HCT116 (cell line): ENCODE measurements around the gene ANKRD37. TPM values are rescaled to one million over a fixed set of nuclear protein-coding genes. Genes with fewer than 3 reads are reported as not detected.

ENCODE experiments used
- ATAC-seq: fragments of 200-7000 bp; cut with Tn5 transposase; 2 replicates; pipeline ENCODE4 v1.9.1; 2020; ENCODE audit warnings: mild to moderate bottlenecking, moderate library complexity
- BruUV-seq: library from RNA; stranded (reverse); fragments of 400-500 nt; replicated peaks from 2 replicates; lab custom pipeline; 2021; lab: Mats Ljungman, UMichigan
- CTCF ChIA-PET: fragments of 300-600 bp; sonication (Branson Sonifier 250); formaldehyde crosslinking; loops from one replicate; lab custom pipeline; 2021; ENCODE audit warnings: antibody characterized with exemption; lab: Charles Lee
- POLR2A ChIA-PET: fragments of 300-600, 350-600 bp; sonication (Branson Sonifier 250); formaldehyde crosslinking; loops from one replicate; lab custom pipeline; 2021; ENCODE audit warnings: antibody characterized with exemption; lab: Charles Lee
- RAD21 ChIA-PET, 2 experiments: fragments of 300-600 bp; sonication (Branson Sonifier 250); formaldehyde crosslinking; loops; one replicate each; lab custom pipeline; 2023; ENCODE audit warnings: low total read pairs in 2 of 2; ENCODE audit not compliant: uncharacterized antibody in 2 of 2, unreplicated experiment in 2 of 2, low non-redundant PET in 1 of 2; lab: Charles Lee
- DNase-seq: peaks from one replicate; pipeline ENCODE4 v3.0.0-alpha.2; 2010; ENCODE audit warnings: low read depth, low spot score
- H2AFZ ChIP-seq: fragments of 200-600 bp; shearing (Covaris generic), sonication (generic); 2 replicates; pipeline ENCODE4 v1.6.1; 2017; ENCODE audit warnings: low read depth, mixed run types, mixed read lengths, antibody characterized with exemption, low read length; ENCODE audit not compliant: poor library complexity, severe bottlenecking
- H3K27ac ChIP-seq: 2 replicates; pipeline ENCODE4 v1.5.1; 2012; ENCODE audit warnings: low read depth, low read length
- H3K27me3 ChIP-seq: fragments of 200-600 bp; sonication (generic); 2 replicates; pipeline ENCODE4 v1.6.1; 2016; ENCODE audit warnings: mixed run types, low read length, mixed read lengths; ENCODE audit not compliant: insufficient read depth
- H3K36me3 ChIP-seq, 2 experiments: fragments of 200-500 bp in 1 of 2; fragments of 200-600 bp in 1 of 2; sonication (Bioruptor generic) in 1 of 2; sonication (generic) in 1 of 2; 2 replicates each; pipeline versions ENCODE4 v1.5.1 to v1.6.1; 2014 to 2016; ENCODE audit warnings: low read length in 2 of 2, inconsistent platforms in 1 of 2, mixed read lengths in 1 of 2, mixed run types in 1 of 2; ENCODE audit not compliant: insufficient read depth in 2 of 2, control insufficient read depth in 1 of 2
- H3K4me1 ChIP-seq, 2 experiments: fragments of 200-600 bp in 1 of 2; sonication (generic) in 1 of 2; 2 replicates each; pipeline versions ENCODE4 v1.5.1 to v1.6.1; 2012 to 2017; ENCODE audit warnings: low read length in 2 of 2, inconsistent platforms in 1 of 2, mild to moderate bottlenecking in 1 of 2, mixed read lengths in 1 of 2, mixed run types in 1 of 2, moderate library complexity in 1 of 2; ENCODE audit not compliant: insufficient read depth in 2 of 2, control insufficient read depth in 1 of 2
- H3K4me2 ChIP-seq: fragments of 200-600 bp; sonication (generic); 2 replicates; pipeline ENCODE4 v1.6.1; 2017; ENCODE audit warnings: mixed run types, low read length, mixed read lengths
- H3K4me3 ChIP-seq, 2 experiments: fragments of 200-600 bp in 1 of 2; sonication (generic) in 1 of 2; replicated peaks in 1 of 2; 2 replicates each; pipeline ENCODE4 v1.5.1; 2011 to 2016; ENCODE audit warnings: low read length in 2 of 2, control low read depth in 1 of 2, low read depth in 1 of 2, mild to moderate bottlenecking in 1 of 2, mixed read lengths in 1 of 2, mixed run types in 1 of 2
- H3K79me2 ChIP-seq: fragments of 200-600 bp; sonication (generic); 2 replicates; pipeline ENCODE4 v1.6.1; 2017; ENCODE audit warnings: mild to moderate bottlenecking, mixed run types, low read length, moderate library complexity, mixed read lengths; ENCODE audit not compliant: insufficient read depth
- H3K9ac ChIP-seq: fragments of 200-600 bp; sonication (generic); 2 replicates; pipeline ENCODE4 v1.6.1; 2016; ENCODE audit warnings: low read length, mixed read lengths
- H3K9me2 ChIP-seq: fragments of 200-600 bp; sonication (generic), shearing (Covaris generic); 2 replicates; pipeline ENCODE4 v1.6.1; 2017; ENCODE audit warnings: mixed run types, mild to moderate bottlenecking, moderate library complexity; ENCODE audit not compliant: insufficient read depth
- H3K9me3 ChIP-seq, 2 experiments: fragments of 200-500 bp in 1 of 2; fragments of 200-600 bp in 1 of 2; sonication (Bioruptor generic) in 1 of 2; sonication (generic) in 1 of 2; 2 replicates each; pipeline ENCODE4 v1.6.1; 2014 to 2017; ENCODE audit warnings: low read length in 2 of 2, mixed read lengths in 2 of 2, inconsistent platforms in 1 of 2, low read depth in 1 of 2, mild to moderate bottlenecking in 1 of 2, mixed run types in 1 of 2, moderate library complexity in 1 of 2; ENCODE audit not compliant: control insufficient read depth in 1 of 2, insufficient read depth in 1 of 2
- H4K20me1 ChIP-seq: fragments of 200-600 bp; sonication (generic), shearing (Covaris generic); 2 replicates; pipeline ENCODE4 v1.6.1; 2017; ENCODE audit warnings: mixed run types, mild to moderate bottlenecking, moderate library complexity; ENCODE audit not compliant: insufficient read depth
- ATF3 ChIP-seq: IDR thresholded peaks from 2 replicates; pipeline ENCODE4 v1.6.1; 2012
- CEBPB ChIP-seq: IDR thresholded peaks from 2 replicates; pipeline ENCODE4 v1.6.1; 2012; ENCODE audit warnings: low read depth
- CTCF ChIP-seq, 3 experiments: fragments of 200-600 bp in 1 of 3; sonication (generic) in 1 of 3; IDR thresholded peaks in 2 of 3; conservative IDR thresholded peaks in 1 of 3; 2 replicates each; pipeline ENCODE4 v1.5.1; 2012 to 2017; ENCODE audit warnings: low read depth in 2 of 3, low read length in 2 of 3, antibody characterized with exemption in 1 of 3, borderline replicate concordance in 1 of 3, control low read depth in 1 of 3, mild to moderate bottlenecking in 1 of 3, mixed read lengths in 1 of 3, mixed run types in 1 of 3, moderate library complexity in 1 of 3; ENCODE audit not compliant: insufficient read depth in 1 of 3
- EGR1 ChIP-seq: IDR thresholded peaks from 2 replicates; pipeline ENCODE4 v1.6.1; 2012; ENCODE audit warnings: low read depth
- ELF1 ChIP-seq: IDR thresholded peaks from 2 replicates; pipeline ENCODE4 v1.6.1; 2012; ENCODE audit warnings: low read depth, borderline replicate concordance
- EZH2 ChIP-seq: fragments of 200-600 bp; sonication (generic); IDR thresholded peaks from 2 replicates; pipeline ENCODE4 v1.6.1; 2017; ENCODE audit warnings: antibody characterized with exemption, mixed run types
- EZH2phosphoT487 ChIP-seq: fragments of 200-600 bp; IDR thresholded peaks from 2 replicates; pipeline ENCODE4 v1.6.1; 2018; ENCODE audit warnings: antibody characterized with exemption, borderline replicate concordance
- FOSL1 ChIP-seq: IDR thresholded peaks from 2 replicates; pipeline ENCODE4 v1.6.1; 2012; ENCODE audit warnings: low read depth
- JUND ChIP-seq: IDR thresholded peaks from 2 replicates; pipeline ENCODE4 v1.6.1; 2012
- MAX ChIP-seq: IDR thresholded peaks from 2 replicates; pipeline ENCODE4 v1.6.1; 2012
- POLR2AphosphoS5 ChIP-seq: IDR thresholded peaks from 2 replicates; pipeline ENCODE4 v1.6.1; 2011; ENCODE audit warnings: mild to moderate bottlenecking, low read depth, low read length, moderate library complexity
- REST ChIP-seq: IDR thresholded peaks from 2 replicates; pipeline ENCODE4 v1.6.1; 2012; ENCODE audit warnings: low read depth
- SRF ChIP-seq: IDR thresholded peaks from 2 replicates; pipeline ENCODE4 v1.6.1; 2012; ENCODE audit warnings: low read depth
- YY1 ChIP-seq: IDR thresholded peaks from 2 replicates; pipeline ENCODE4 v1.6.1; 2011; ENCODE audit warnings: low read length, low read depth, moderate library complexity, mild to moderate bottlenecking; ENCODE audit not compliant: insufficient replicate concordance; ENCODE audit errors: extremely low read depth
- ZFX ChIP-seq: fragments of 450-650 bp; IDR thresholded peaks from 2 replicates; pipeline ENCODE4 v1.6.1; 2017
- ZNF274 ChIP-seq: fragments of 200-500 bp; sonication (Bioruptor generic); IDR thresholded peaks from 2 replicates; pipeline ENCODE4 v1.6.1; 2014; ENCODE audit warnings: mild to moderate bottlenecking, low read depth, low read length, inconsistent platforms
- intact Hi-C: fragments of 100-400 bp; cut with micrococcal nuclease; formaldehyde crosslinking; loops from 2 replicates; pipeline ENCODE4 v1.10.0; 2022
- total RNA-seq: library from RNA; stranded (reverse); gene quantifications from one replicate; pipeline ENCODE4 v1.2.1, GENCODE V29; 2021; ENCODE audit not compliant: unreplicated experiment

Gene ANKRD37
- total RNA-seq, 1 experiment from 2014 or later: 29.9 TPM

GRCh38 chr4:185384930-185385331, 11.7 kb upstream of the ANKRD37 start:
- RAD21 ChIA-PET: no interaction called here
- no peaks in the 10 kb centered on the region for H3K9me3 ChIP-seq
- H3K4me1 ChIP-seq: peaks cover 5 to 7% of the 10 kb centered on the region in 2 experiments; a peak in 2 of 4 replicates
- no peak for ATAC-seq
- TF ChIP-seq FOSL1 (no peak), ATF3 (no peak), CTCF (IDR thresholded peaks at IDR 0.05 in 2 of 3, conservative IDR thresholded peaks at IDR 0.05 in 1 of 3; ENCODE audit: borderline replicate concordance in 1 of 3, insufficient read depth in 1 of 3, low read depth in 2 of 3, low read length in 2 of 3) (no peak), ZNF274 (no peak), ZFX (no peak), YY1 (no peak), MAX (no peak), SRF (no peak), EGR1 (no peak), CEBPB (no peak), POLR2AphosphoS5 (no peak), EZH2 (no peak), REST (no peak), ELF1 (no peak), EZH2phosphoT487 (no peak), JUND (no peak)
- TF ChIP-seq, all 23 proteins: peak for 0
- POLR2A ChIA-PET: no interaction called here
- Histone ChIP-seq H3K9ac (no peak overlapping the region), H3K9me2 (no peaks in the 10 kb centered on the region), H3K4me3 (no peak overlapping the region), H3K27me3 (no peaks in the 10 kb centered on the region), H2AFZ (no peak overlapping the region), H4K20me1 (no peaks in the 10 kb centered on the region), H3K36me3 (no peaks in the 10 kb centered on the region), H3K4me2 (no peak overlapping the region), H3K27ac (no peak overlapping the region), H3K79me2 (no peaks in the 10 kb centered on the region)
- no TSS peak for BruUV-seq
- intact Hi-C loops: no loop called here
- CTCF ChIA-PET: no interaction called here
- DNase-seq: no peak
